Stimulated activated CD4-positive, alpha-beta T cell treated with anti-CD3 and anti-CD28 coated beads, Interleukin-2, amount 100 ng/mL, for 48 hours (primary cell): ENCODE measurements around the gene SLC25A38.
"Not testable (repeated sequence)": the region's sequence is repeated elsewhere in the genome, so short reads cannot be mapped to it uniquely, and the experiment has no call there.

ENCODE experiments used
- DNase-seq, 2 donors: peaks; one replicate each; pipeline ENCODE4 v3.0.0-alpha.2; 2020

The SLC25A38 gene

DNA sequence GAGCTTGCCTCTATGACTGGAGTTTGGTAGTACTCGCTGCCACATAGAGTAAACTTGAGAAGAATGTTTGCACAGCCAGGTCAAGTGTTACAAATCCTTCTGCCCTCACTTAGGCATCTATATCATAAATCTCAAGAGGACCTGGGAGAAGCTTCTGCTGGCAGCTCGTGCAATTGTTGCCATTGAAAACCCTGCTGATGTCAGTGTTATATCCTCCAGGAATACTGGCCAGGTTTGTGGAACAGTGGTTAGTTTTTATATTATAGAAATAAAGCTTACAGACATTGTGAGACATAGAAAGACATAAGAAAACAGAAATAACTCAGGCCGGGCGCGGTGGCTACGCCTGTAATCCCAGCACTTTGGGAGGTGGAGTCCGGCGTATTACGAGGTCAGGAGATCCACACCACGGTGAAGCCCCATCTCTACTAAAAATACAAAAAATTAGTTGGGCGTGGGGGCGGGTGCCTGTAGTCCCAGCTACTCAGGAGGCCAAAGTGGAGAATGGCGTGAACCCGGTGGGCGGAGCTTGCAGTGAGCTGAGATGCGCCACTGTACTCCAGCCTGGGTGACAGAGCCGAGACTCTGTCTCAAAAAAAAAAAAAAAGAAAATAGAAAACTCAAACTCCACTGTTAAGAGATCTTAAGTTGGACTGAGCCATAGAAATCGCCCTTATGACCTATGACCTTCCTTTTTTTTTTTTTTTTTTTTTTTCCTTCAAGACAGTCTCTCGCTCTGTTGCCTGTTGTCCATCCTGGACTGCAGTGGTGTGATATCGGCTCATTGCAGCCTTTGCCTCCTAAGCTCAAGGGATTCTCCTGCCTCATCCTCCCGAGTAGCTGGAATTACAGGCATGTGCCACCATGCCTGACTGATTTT is 25.6 kb downstream of the SLC25A38 start:
- peak in 1 of 2 donors; percentile 55 for DNase-seq

DNA sequence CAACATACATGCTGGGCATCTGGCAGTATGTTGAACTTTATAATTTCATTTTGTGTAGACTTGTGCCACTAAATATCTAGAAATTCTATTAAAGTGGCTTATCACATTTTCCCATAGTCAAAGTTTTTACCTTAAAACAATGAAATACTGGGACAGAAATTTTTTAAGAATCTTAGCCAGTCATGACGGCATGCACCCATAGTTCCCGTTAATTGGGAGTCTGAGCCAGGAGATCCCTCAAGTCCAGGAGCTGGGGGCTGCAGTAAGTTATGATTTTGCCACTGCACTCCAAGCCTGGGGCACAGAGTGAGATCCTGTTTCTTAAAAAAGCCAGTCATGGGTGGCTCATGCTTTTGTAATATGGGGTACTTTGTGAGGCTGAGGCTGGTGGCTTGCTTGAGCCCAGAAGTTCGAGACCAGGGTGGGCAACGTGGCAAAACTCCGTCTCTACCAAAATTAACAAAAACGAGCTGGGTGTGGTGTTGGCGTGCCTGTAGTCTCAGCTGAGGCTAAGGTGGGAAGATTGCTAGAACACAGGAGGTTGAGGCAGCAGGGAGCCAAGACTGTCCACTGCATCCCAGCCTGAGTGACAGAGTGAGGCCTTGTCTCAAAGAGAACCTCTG is 26.5 kb downstream of the SLC25A38 start:
- DNase-seq, result no peak

DNA sequence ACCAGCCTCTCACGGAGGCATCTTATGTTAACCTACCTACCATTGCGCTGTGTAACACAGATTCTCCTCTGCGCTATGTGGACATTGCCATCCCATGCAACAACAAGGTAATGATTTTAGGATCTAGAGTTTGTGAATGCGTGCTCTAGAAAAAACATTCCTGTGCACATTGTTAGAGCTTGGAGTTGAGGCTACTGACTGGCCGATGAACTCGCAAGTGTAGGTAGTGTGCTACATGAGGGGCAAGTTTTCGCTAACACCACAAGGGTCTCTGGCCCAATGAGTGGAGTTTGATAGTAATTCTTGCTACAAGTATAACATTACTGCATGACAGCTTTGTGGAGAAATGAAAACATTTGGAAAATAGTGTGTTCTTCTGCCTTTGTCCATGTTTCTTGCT is 27.7 kb downstream of the SLC25A38 start:
- DNase-seq, result no peak

DNA sequence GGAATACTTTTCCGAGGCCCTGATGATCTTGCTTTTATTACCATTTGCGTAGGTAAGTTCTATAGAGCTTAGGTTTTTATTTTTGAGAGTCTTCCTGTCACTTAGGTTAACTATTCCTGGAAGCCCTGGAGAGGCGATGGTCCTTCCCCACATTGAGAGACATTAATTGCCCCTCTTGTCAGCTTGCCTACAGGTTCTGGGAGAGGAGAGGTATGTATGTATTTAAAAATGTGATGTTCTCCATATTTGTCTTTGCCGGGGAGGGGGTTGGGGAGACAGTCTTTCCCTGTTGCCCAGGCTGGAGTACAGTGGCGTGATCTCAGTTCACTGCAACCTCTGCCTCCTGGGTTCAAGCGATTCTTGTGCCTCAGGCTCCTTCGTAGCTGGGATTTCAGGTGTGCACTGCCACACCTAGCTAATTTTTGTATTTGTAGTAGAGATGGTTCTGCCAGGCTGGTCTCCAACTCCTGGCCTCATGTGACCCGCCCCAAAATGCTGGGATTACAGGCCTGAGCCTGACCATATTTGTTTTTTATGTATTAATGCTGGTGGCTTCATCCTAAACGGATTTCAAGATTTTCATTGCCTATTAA is 29.6 kb downstream of the SLC25A38 start:
- DNase-seq, result no peak

DNA sequence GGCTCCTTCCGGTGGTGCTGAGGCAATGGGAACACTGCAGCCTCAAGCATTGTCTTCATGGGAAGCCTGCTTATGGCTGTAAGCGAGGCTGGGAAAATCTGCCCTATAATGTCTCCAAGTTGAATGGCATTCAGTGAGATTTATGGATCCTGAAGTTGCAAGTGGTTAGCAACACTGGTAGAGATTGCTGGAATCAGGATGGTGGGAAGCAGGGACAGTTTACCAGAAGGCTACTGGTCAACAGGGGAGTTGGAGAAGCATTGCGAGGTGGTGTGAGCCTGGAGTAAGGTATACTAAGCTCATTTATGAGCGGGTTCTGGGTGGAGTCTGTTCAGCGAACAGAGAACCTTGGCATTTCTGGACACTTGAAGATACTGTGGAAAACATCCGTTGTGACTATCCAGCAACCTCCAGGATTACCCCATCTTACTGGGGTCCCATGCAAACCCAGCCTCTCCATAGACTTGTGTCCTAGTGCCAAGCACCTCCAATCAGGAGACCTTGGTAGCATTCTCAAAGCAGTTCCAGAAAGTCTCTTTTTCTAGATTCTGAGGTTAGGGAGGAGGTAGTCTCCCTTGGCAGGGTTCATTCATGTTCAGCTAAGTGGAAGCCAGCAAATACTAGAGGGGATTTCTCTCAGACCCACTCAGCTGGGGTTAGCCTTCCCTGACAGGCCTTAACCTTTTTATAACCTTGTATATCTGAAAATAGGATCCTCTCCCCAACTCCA is 30.7 kb downstream of the SLC25A38 start:
- DNase-seq, result no peak

DNA sequence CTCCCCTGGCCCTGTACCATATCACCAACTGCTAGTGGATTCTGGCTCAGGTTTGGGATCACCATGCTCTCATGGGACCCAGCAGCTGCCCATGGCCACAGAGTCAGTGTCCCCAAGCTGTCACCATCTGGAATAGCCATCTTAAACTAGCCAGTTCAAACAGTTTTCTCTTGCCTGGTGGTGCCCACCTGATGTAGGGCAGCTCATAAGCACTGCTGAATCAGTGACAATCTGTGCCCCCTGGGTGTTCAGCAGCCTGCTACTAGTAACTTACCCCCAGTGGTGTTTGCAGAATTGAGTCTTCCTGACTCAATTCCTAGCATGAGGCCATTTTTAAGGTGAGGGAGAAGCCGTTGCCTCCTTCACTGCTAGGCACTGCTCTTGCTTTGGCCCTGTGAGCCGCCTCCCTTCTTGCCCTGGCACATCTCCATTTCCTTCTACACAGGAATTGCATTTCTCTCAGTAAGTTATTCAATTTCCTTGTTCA is 31.3 kb downstream of the SLC25A38 start:
- peak; percentile 18 to 26 for DNase-seq

DNA sequence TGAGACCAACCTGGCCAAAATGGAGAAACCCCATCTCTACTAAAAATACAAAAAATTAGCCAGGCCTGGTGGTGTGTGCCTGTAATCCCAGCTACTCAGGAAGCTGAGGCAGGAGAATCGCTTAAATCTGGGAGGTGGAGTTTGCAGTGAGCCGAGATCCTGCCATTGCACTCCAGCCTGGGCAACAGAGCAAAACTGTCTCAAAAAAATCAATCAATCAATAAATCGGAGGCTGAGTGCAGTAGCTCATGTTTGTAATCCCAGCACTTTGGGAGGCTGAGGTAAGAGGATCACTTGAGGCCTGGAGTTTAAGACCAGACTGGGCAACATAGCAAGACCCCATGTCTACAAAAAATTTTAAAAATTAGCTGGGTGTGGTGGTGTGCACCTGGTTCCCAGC is 32.1 kb downstream of the SLC25A38 start:
- DNase-seq, result not testable (repeated sequence)

DNA sequence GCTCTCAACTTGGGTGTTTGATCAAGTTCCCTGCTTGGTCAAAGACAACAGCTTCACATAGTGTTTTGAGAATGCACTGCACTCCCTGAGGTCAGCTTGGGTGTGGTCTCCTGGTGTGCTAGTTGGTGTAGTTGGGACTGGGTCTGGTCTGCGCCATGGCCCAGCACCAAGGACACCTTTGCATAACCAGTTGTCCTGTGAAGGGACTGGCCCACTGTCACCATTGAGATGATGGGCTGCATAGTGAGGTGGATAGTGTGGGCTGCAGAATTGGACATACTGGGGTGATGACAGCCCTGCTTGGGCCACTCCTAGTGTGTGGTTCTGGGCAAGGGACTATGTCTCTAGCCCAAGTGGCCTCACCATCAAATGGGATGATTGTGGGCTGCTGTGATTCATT is 32.8 kb downstream of the SLC25A38 start:
- DNase-seq, result no peak

DNA sequence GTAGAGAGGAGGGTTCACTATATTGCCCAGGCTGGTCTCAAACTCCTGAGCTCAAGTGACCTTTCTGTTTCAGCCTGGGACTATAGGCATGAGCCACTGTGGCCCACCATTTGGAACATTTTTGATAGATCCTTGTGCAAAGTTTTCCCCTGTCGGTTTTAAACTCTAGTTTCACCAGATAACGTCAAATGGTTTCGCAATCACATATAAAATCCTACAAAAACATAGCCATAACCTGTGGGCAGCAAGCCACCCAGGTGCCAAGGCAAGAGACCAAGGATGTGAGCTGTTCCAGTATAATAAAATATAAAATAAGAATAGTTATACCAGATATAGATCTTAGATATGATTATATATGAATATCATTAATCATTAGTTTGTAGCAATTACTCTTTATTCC is 33.8 kb downstream of the SLC25A38 start:
- not testable (repeated sequence) for DNase-seq

DNA sequence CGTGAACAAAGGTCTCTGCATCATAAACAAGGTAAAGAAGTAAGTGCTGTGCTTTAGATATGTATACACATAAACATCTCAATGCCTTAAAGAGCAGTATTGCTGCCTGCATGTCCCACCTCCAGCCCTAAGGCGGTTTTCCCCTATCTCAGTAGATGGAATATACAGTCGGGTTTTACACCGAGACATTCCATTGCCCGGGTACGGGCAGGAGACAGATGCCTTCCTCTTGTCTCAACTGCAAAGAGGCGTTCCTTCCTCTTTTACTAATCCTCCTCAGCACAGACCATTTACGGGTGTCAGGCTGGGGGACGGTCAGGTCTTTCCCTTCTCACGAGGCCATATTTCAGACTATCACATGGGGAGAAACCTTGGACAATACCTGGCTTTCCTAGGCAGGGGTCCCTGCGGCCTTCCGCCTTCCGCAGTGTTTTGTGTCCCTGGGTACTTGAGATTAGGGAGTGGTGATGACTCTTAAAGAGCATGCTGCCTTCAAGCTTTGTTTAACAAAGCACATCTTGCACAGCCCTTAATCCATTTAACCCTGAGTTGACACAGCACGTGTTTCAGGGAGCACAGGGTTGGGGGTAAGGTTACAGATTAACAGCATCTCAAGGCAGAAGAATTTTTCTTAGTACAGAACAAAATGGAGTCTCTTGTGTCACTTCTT is 35.5 kb downstream of the SLC25A38 start:
- not testable (repeated sequence) for DNase-seq

DNA sequence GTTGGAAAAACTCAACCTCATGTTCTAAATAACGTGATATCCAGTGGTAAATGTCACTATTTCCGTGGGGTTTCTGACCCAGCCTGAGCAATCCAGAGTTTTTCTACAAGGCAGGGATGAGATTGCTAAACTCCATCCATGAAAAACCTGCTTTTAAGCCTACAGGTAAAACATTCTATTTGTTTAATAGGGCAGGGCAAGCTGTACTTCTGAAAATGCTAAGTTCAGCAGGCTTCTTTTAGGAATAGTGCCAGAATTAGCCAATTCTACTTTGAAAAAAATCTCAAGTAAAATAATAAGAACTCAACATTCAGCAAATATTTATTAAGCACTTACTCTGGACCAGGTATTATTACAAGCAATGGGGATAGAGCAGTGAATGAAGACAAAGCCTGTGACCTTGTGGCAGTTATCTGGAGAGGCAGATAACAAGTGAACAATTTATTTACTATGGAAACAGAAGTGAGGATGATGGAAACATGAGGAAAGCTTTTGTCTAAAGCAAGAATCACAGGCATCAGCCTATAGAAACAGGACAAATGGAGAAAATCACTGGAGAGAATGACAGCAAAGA is 36.7 kb downstream of the SLC25A38 start:
- DNase-seq, result no peak

DNA sequence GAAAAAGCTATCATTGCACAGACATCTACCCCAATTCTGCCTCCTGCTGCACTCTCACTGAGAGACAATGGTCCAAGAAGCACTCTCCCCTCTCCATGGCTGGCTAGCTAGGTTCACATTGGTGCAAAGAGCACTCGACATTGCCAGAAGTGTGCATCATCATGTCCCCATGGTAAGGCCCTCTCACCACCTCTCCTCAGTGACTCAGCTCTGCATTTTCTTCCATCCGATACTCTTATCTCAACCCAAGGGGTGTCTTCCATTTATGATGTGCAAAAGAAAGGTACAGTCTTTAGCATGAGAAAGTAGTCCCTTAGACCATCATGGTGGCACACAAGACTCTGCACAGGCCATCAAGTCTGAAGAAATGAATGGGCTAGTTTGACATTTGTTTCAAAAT is 37.4 kb downstream of the SLC25A38 start:
- DNase-seq, result no peak

DNA sequence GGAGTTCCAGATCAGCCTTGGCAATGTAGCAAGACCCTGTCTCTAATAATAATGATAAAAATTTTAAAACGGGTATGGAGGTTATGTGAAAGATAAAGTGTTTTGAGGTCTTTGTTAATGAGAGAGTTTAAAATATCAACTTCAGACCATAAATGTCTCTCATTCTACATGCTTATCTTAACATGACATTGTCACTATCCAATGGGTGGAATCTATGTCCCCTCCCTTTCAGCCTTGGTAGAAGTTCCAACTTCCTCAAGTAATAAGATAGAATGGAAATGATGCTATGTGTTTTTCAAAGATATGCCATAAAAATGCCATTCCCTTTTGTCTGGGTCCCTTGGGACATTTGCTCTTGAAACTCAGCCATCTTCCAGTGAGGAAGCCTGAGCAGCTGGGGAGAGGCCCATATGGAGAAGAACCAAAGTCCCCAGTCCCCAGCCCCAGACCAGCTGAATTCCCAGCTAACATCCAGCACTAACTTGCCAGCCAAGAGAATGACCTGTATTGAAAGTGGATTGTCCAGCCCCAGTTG is 40.3 kb downstream of the SLC25A38 start:
- no peak for DNase-seq

DNA sequence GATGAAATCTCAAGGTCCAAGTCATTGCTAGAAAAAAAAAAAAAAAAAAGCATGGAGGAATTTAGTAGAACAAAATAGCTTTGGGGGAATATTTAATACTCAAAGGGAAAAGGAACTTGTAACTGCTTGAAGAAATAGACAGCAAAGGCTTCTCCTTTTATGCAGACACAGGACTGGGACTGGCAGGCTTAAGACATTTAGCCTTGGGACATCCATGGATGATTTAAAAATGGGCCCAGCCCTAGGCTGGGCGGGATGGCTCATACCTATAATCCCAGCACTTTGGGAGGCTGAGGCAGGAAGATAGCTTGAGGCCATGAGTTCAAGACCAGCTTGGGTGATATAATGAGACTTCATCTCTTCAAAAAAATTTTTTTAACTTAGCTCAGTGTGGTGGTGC is 43.1 kb downstream of the SLC25A38 start:
- DNase-seq, result no peak

DNA sequence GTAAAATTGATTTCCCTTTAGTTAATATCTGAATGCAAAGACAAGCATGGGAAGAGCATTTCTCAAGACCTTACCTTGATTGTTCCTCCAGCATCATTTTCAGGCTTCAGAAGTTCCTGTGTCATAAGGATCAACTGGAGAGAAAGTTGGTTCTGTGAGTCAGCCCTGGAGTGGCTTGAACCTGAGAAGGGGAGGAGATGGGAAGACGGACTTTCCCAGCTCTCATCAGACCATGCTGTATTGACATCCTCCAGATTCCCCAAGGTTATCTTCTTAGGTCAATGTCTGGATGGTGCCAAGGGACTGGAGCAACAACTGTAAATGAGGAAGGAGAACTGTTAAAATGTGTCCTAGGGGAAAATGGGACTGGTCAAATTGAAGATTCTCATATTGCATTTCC is 44.3 kb downstream of the SLC25A38 start:
- DNase-seq, result no peak

DNA sequence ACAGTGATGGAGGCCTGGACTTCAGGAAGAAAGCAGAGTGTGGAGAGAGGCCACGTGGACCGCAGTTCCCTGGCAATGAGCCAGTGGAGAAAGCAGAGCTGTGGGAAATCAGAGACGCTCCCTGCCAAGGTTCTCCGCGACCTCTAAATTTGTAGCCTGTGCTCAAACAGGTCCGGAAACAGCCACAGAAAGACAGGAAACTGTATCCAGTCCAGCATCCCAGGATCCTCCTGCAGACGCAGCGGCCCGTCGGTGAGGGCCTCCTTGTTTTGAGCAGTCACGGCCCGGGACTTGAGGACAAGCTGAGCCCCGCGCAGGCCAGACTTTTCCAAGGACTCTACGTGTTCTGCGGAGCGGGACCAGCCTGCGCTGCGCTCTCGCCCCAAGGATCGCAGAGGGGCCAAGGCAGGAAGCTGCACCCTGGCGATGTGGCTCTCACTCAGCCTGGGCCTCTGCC is 45.6 kb downstream of the SLC25A38 start:
- DNase-seq, result no peak

DNA sequence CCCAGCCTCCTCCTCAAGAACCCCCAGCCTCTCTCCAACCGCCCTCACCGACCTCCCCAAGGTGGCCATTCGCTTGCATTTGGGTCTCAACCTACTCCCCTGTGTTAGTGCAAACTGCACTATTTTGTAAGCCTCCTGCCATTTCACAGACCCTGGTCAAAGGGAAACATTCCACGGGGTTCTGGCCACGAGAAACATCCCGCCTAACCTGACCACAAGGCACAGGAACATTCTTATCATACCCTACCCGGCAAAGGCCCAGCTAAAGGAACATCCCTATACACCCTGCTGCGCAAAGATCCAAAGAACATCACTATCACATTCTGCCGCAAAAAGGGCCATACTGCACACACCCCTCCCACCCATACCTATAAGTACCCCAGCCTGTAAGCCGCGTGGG is 46.3 kb downstream of the SLC25A38 start:
- no peak for DNase-seq

DNA sequence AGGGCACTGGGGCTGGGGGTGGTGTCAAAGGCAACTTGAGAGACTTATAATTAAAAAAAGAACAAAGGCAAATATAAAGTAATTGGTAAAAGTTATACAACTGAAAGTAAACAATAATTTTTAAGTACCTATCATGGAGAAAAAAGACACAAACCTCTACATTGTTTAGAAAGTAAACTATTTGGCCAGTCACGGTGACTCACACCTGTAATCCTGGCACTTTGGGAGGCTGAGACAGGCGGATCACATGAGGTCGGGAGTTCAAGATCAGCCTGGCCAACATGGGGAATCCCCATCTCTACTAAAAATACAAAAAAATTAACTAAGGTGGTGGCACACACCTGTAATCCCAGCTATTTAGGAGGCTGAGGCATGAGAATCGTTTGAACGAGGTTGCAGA is 49.2 kb downstream of the SLC25A38 start:
- no peak for DNase-seq

DNA sequence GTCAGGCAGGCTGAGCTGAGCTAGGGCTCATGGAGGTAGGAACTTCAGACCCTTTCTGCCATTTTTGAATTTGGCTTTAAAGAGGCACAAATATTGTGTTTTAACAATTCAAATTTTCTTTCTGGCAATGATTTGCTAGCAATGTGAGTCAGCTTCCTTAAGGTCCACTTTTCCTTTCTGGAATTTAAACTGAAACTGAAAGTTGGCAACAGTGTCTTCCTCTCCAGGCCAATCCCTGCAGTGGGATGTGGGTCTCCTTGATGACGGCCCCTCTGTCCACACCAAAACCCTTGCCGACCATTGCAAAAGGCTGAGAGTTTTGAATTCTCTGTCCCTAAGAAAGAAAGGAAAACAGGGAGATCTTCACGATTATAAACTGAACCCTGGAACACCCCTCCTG is 50.5 kb downstream of the SLC25A38 start:
- DNase-seq, result no peak

DNA sequence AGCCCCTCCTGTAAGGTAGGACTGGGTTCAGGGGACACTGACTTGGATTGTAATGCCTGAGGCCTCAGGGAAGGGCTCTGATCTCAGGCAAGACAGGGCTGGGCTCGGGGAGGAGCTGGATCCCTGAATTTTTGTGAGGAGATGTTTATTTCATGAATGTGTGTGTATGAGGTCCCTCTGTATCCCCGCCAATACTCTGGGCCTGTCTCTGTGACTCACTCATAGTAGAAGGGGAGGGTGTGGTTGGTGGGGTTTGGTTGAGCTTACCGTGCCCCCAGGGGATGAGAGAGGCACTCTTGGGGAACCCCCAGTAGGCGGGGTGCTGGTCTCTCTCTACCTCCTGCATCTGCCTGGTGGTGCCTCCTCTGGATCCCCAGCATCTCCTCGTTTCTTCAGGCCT is 51.4 kb downstream of the SLC25A38 start:
- no peak for DNase-seq

DNA sequence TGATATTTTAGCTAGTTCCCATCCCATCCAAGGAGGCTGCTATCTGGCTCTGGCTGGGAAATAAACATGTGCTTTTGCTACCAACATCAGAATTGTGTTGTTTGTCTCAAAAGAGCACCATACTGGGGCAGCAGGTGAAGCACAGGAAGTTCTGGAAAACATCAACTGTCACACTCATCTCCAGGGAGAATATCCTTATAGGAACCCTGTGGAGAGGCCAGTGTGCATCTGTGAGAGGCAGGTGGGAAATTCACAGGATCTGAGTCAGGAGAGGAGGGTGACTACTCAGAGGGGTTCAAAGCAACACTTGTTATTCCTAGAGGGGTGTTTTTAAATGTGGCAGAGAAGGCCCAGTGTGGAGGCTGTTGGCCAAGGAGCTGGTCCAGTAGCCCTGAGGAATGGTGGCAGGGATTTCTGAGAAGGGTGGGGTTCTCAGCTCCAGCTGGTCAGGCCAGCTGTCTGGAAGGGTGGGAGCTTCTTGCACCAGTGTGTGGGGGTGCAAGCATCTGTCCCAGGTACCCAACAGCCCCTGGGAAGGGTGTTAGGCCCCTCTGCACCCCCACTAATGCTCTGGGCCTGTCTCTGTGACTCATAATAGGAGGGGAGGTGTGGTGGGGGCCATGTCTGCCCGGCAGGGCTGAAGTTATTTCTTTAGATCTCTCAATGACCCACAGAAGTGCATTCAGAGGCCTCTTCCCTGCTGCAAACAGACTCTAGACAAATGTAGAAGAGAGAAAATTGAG is 52.0 kb downstream of the SLC25A38 start:
- DNase-seq, result no peak
